ENCODE data around the gene TRIP12. TPM values are rescaled to one million over a fixed set of nuclear protein-coding genes. Genes with fewer than 3 reads are reported as not detected.
"Not testable (repeated sequence)": the region's sequence is repeated elsewhere in the genome, so short reads cannot be mapped to it uniquely, and the experiment has no call there.

TRIP12 gene
- total RNA-seq, 2 donors from 2014 or later, result 166 to 200 TPM

GRCh38 chr2:229922449-229923386, 909 bp upstream of the TRIP12 start, which contains the start of gene FBXO36:
FBXO36 (plus strand) TSS chr2:229922503; CDS start chr2:229922514, 11 bp downstream.
- intact Hi-C loops (cut with DNase I), result loop anchor here (5.0 to 10.0 kb wide), 2 partner anchors 120 to 128 kb away; no protein-coding TSS in a partner anchor
- DNase-seq (peak; percentile 88), ATAC-seq (peak; percentile 76 to 85)

- intact Hi-C loops (cut with DNase I), result loop anchor here (5.0 to 10.0 kb wide), 2 partner anchors 119 to 126 kb away; no protein-coding TSS in a partner anchor
- ATAC-seq, result peak; percentile 57 to 65
- DNase-seq, result peak; percentile 82
These were observed 513 bp downstream of the TRIP12 start for GRCh38 chr2:229921101-229921891.

DNA sequence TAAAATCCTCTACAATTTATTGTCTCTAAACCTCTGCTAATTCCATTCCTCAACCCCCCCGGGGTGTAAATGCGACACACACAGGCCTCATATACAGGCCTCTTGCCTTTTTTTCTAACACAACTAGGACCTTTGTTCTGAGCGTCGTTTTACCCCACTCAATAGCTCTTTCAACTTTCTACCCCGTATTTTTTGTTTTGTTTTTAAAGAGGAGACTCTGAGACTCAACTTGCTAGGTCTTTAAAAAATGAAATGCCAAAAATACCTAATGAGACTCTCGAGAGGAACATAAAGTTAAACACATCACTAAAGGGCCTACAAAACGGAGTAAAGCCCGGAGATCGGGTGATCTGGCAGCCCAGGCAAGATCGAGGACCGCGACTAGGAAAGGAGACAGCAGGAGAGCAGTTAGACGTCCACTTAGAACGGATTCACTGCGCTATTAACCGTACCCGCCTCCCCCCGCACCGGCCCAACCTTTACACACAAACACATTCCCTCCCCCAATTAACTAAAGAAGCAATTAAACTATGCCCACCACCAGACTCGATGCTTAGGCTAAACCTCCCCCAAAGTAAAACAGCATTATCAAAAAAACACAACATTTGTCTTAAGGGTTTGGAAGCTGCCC, 1.7 kb downstream of the TRIP12 start:
- DNase-seq, result no peak
- ATAC-seq, result no peak
- intact Hi-C loops (cut with DNase I), result loop anchor here (5.0 to 10.0 kb wide), 2 partner anchors 118 to 125 kb away; no protein-coding TSS in a partner anchor

DNA sequence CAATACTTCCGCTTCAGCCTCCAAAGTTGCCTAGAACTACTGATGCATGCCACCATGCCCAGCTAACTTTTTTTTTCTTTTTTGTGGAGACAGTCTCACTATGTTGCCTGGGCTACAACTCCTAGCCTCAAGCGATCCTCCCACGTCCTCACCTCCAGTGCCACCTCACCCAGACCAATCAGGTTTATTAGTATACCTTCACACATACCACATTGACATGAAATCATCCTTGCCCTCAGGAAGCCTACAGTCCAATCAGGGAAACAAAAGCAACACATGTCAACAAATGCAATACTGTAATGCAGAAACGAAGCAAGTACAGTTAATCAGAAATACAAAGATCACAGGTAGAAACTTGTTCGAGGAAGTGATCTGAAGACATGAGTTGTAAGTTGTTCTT, 4.0 kb downstream of the TRIP12 start:
- no peak for ATAC-seq
- intact Hi-C loops (cut with DNase I), result no loop called here
- no peak for DNase-seq

- ATAC-seq (no peak), DNase-seq (no peak)
- intact Hi-C loops (cut with DNase I), result no loop called here
These were observed 7.6 kb downstream of the TRIP12 start for GRCh38 chr2:229914171-229914570.

GRCh38 chr2:229910832-229911412, 10.9 kb downstream of the TRIP12 start:
- no peak for DNase-seq
- ATAC-seq, result peak in 1 of 2 donors; percentile 19
- intact Hi-C loops (cut with DNase I), result no loop called here

- DNase-seq (no peak), ATAC-seq (no peak)
- intact Hi-C loops (cut with DNase I), result no loop called here
These were observed 11.5 kb downstream of the TRIP12 start for GRCh38 chr2:229910147-229910831.

- intact Hi-C loops (cut with DNase I), result loop anchor here in 1 of 2 donors (10.0 kb wide), 1 partner anchor 54 kb away; no protein-coding TSS in a partner anchor
- no peak for DNase-seq
- ATAC-seq, result no peak
These were observed 12.7 kb downstream of the TRIP12 start for GRCh38 chr2:229909090-229909489.

GRCh38 chr2:229905601-229906000, 16.2 kb downstream of the TRIP12 start:
- intact Hi-C loops (cut with DNase I), result loop anchor here in 1 of 2 donors (10.0 kb wide), 1 partner anchor 51 kb away; no protein-coding TSS in a partner anchor
- DNase-seq (no peak), ATAC-seq (no peak)

- ATAC-seq (no peak), DNase-seq (no peak)
- intact Hi-C loops (cut with DNase I), result loop anchor here in 1 of 2 donors (10.0 kb wide), 1 partner anchor 48 kb away; no protein-coding TSS in a partner anchor
These were observed 18.8 kb downstream of the TRIP12 start for GRCh38 chr2:229903037-229903436.

DNA sequence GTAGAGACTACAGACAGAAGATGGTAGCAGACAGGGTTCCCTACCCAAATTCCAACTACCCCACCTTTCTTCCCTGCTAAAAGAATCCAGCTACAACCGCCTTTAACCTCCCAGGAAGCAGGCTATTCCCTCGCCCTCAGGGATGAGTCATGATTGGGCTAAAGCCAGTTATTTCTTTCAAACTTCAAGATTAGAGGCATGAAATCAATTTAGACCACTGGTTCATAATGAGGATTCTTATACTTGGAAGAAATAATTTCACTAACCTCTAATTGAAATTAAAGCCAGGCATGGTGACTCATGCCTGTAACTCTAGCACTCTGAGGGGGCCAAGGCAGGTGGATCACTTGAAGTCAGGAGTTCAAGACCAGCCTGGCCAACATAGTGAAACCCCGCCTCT, 20.0 kb downstream of the TRIP12 start:
- intact Hi-C loops (cut with DNase I), result loop anchor here in 1 of 2 donors (10.0 kb wide), 1 partner anchor 47 kb away; no protein-coding TSS in a partner anchor
- DNase-seq (no peak), ATAC-seq (peak; percentile 41 to 77)

DNA sequence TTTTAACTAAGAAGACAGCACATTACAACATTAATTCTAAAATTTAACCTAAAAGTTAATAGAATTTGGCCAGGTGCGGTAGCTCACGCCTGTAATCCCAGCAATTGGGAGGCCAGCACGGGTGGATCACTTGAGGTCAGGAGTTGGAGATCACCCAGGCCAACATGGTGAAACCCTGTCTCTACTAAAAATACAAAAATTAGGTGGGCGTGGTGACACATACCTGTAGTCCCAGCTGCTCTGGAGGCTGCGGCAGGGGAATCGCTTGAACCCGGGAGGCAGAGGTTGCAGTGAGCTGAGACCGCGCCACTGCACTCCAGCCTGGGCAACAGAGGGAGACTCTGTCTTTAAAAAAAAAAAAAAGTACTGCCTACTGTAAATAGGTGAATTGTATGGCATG, 21.3 kb downstream of the TRIP12 start:
- intact Hi-C loops (cut with DNase I), result loop anchor here in 1 of 2 donors (10.0 kb wide), 1 partner anchor 46 kb away; no protein-coding TSS in a partner anchor
- not testable (repeated sequence) for DNase-seq, ATAC-seq

GRCh38 chr2:229900012-229900411, 21.8 kb downstream of the TRIP12 start:
- DNase-seq (no peak), ATAC-seq (no peak)
- intact Hi-C loops (cut with DNase I), result loop anchor here in 1 of 2 donors (10.0 kb wide), 1 partner anchor 45 kb away; no protein-coding TSS in a partner anchor

- ATAC-seq (no peak), DNase-seq (no peak)
- intact Hi-C loops (cut with DNase I), result loop anchor here in 1 of 2 donors (10.0 kb wide), 1 partner anchor 45 kb away; no protein-coding TSS in a partner anchor
These were observed 22.2 kb downstream of the TRIP12 start for GRCh38 chr2:229899604-229900003.

DNA sequence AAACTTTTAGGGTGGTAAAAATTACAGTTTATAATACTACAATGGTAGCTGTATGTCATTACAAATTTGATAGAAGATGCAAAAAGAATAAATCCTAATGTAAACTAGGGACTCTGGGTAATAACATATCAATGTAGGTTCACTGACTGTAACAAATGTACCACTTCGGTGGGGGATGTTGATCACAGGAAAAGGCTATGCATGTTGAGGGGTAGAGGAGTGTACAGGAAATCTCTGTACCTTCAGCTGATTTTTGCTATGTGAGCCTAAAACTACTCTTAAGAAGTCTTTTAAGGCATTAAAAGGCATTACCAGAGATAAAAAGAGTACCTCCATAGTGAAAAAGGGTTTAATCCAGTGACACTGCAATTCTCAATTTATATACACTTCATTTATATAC, 25.0 kb downstream of the TRIP12 start:
- no peak for DNase-seq
- intact Hi-C loops (cut with DNase I), result no loop called here
- no peak for ATAC-seq

DNA sequence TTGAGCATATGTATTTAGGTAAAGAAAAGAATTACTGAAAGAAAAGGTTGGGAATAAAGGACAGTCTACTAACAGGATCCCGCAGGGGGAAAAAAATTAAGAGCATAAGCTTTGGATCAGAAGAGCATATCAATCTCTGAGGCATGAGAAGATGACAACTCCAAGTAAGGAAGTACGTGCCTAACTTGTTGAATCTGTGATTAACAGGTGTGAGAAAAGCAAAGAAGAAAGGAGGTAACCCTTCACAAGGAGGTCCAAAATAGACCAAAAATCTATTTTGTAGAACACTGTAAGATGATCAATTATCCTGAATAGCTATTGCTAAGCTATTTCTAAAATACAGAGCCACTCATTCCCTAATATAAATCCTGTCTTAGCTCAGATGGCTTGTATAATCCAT, 32.8 kb downstream of the TRIP12 start:
- ATAC-seq, result no peak
- intact Hi-C loops (cut with DNase I), result no loop called here
- DNase-seq, result no peak

DNA sequence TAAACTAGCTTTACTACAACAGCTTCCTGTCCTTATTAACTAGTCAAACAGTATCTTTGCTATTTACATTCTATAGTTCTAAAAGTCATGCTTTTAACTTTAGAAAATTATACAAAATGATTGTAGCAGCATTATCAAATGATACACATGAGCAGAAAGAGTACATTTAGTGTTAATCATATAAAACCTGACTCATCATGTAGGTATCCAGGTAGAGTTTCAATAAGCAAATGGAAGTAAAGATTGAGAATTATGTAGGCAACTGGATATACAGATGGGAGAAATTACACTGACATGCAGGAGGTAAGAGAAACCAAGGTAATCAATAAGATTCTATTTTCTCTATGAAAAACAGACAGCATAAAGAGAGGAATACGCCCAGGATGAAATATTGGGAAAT, 33.8 kb downstream of the TRIP12 start:
- intact Hi-C loops (cut with DNase I), result no loop called here
- ATAC-seq (no peak), DNase-seq (no peak)

DNA sequence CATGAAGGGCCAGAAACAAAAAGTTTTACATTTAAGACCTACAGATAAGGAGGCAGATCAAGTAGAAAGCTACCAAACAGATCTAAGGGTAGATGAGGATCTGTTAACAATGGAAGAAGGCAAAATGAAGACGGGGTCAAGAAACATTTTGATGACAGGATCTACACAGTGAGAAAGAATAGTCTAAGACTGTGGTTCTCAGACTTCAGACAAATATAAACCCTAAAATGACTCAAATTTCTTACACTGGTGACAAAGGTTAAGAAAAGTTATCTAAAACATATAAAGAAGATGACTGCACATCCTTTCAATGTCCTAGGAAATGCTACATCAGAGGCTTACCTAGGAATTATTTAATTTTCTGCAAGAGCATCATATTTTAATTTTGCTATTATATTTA, 34.4 kb downstream of the TRIP12 start:
- intact Hi-C loops (cut with DNase I), result no loop called here
- DNase-seq (no peak), ATAC-seq (no peak)

Data from left cardiac atrium (tissue), 4 donors.